Effector memory CD8-positive, alpha-beta T cell (primary cell): Measurements from ENCODE around the gene SMLR1.

ENCODE experiments used
- ATAC-seq: fragments of 150-1000 bp; cut with Tn5 transposase; replicated peaks from 2 replicates; pipeline ENCODE4 v1.10.0; 2021; ENCODE audit warnings: mild to moderate bottlenecking, moderate library complexity
- DNase-seq, 3 experiments: peaks; one replicate each; pipeline ENCODE4 v3.0.0; 2021
- H3K27ac Mint-ChIP-seq, 2 donors: one replicate each; pipeline ENCODE4 v1.8.0; 2022; ENCODE audit warnings: mild to moderate bottlenecking in 2 of 2, mixed read lengths in 2 of 2, moderate library complexity in 2 of 2
- H3K27me3 Mint-ChIP-seq, 2 donors: one replicate each; pipeline ENCODE4 v1.8.0; 2022; ENCODE audit warnings: mixed read lengths in 2 of 2
- H3K36me3 Mint-ChIP-seq: one replicate; pipeline ENCODE4 v1.8.0; 2022; ENCODE audit warnings: mild to moderate bottlenecking, moderate library complexity, mixed read lengths; ENCODE audit not compliant: insufficient read depth
- H3K4me1 Mint-ChIP-seq, 2 donors: one replicate each; pipeline ENCODE4 v1.8.0; 2022; ENCODE audit warnings: low read depth in 2 of 2, mixed read lengths in 2 of 2
- H3K4me3 Mint-ChIP-seq, 2 donors: one replicate each; pipeline ENCODE4 v1.8.0; 2022; ENCODE audit warnings: mild to moderate bottlenecking in 2 of 2, mixed read lengths in 2 of 2, moderate library complexity in 2 of 2
- H3K9me3 Mint-ChIP-seq, 2 donors: one replicate each; pipeline ENCODE4 v1.8.0; 2022; ENCODE audit warnings: mixed read lengths in 2 of 2

Gene SMLR1

DNA sequence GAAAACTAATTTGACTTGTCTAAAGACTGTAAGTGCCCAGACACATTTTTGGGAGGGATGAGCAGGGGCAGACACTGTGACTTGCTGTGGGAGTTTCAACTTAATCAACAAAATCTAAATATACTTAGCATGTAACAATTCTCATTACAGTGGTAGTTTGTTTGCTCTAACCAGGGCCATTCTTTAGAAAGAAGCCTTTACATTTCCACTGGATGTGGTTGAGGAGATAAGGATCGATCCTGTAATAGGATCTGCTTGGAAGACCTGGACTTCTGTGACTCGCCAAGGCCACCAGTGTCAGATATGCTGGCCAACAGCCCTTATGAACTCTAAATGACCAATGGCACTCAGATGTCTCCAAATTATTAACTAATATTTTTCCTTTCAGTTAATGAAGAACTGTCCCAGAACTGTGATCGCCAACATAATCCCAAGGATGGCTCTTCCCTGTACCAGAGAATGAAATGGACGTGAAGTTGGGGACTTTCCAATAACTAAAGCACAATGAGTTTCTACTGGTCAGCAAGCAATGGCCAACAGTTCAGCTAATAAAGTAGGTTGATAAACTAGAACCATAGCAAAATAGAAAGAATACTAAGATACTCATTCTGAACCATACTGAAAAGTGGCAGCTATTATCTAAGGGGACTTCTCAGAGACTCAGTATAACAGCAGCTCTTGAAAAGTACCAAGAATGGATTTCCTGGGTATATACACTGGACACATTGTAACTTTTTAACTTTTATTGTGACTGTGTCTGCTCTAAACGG, 7.5 kb downstream of the SMLR1 start:
- Mint-ChIP-seq H3K36me3 (no peaks in the 10 kb centered on the region), H3K27me3 (peaks cover 0 to 4% of the 10 kb centered on the region in 2 donors), H3K4me1 (no peaks in the 10 kb centered on the region), H3K9me3 (no peaks in the 10 kb centered on the region), H3K4me3 (no peak overlapping the region), H3K27ac (no peak overlapping the region)
- ATAC-seq (no peak), DNase-seq (no peak)

DNA sequence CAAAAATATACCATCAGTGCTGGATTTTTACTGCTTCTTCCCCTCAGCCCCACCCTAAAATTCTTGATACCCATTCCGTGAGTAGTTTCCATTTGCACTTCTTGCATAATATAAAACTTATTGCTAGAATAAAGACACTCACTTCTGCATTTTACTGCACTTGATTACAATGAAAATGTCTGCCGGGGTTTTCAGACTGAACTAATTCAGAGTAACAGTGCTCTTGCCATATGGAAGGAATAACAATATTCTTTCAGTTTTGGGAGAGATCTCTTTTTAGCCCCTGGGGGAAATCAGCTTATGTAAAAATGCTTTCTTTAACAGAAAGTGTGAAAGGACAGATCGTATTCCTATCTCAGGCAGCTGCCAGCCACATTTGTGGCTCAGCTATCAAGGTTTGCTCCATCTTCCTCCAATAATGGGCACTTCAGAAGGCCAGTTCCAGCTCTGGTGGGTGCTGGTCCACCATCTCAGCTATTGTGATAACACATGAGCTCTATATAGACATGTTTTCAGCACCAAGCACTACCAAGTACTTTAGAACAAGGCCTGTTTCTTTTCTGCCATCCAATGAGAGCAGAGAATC, 8.9 kb downstream of the SMLR1 start:
- no peaks in the 10 kb centered on the region for H3K4me1 Mint-ChIP-seq
- H3K27ac Mint-ChIP-seq = no peak overlapping the region
- H3K36me3 Mint-ChIP-seq = no peaks in the 10 kb centered on the region
- H3K27me3 Mint-ChIP-seq = peaks cover 0 to under 1% of the 10 kb centered on the region in 2 donors
- H3K9me3 Mint-ChIP-seq = no peaks in the 10 kb centered on the region
- no peak for DNase-seq
- no peak for ATAC-seq
- H3K4me3 Mint-ChIP-seq = no peak overlapping the region

- Mint-ChIP-seq H3K36me3 (no peaks in the 10 kb centered on the region), H3K27me3 (no peaks in the 10 kb centered on the region), H3K9me3 (no peaks in the 10 kb centered on the region), H3K27ac (no peak overlapping the region), H3K4me3 (no peak overlapping the region), H3K4me1 (no peaks in the 10 kb centered on the region)
- DNase-seq (no peak), ATAC-seq (no peak)
Observed at GRCh38 chr6:130837067-130837466, 9.9 kb downstream of the SMLR1 start.

DNA sequence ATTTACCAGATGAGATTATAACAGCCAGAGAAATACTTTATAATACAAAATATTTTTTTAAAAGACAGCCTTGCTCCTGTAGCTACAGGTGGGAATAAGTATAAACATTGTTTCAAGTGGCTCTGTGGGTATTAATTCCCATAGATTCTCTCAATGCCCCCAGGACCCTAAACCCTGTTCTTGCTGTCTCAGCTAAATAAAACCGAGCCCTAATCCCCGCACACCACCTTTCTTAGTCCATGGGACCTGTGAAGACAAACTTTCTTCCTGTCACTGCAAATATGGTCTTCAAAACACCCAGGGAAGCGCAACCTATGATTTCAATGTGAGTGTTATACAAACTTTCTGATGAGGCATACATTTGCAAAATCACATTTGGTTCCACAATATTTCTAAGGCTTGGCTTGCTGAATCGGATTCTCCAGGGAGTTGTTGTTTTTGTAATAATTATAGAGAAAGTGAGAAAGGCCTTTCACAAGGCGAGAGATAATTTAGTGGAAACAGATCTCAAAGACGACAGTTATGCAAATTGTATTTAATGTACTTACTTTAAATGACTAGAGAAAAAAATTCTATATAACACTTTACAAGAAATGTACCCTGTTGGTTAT, 11.1 kb downstream of the SMLR1 start:
- Mint-ChIP-seq H3K27me3 (no peaks in the 10 kb centered on the region), H3K27ac (no peak overlapping the region), H3K4me3 (no peak overlapping the region), H3K36me3 (no peaks in the 10 kb centered on the region), H3K4me1 (no peaks in the 10 kb centered on the region), H3K9me3 (no peaks in the 10 kb centered on the region)
- DNase-seq (no peak), ATAC-seq (no peak)

DNA sequence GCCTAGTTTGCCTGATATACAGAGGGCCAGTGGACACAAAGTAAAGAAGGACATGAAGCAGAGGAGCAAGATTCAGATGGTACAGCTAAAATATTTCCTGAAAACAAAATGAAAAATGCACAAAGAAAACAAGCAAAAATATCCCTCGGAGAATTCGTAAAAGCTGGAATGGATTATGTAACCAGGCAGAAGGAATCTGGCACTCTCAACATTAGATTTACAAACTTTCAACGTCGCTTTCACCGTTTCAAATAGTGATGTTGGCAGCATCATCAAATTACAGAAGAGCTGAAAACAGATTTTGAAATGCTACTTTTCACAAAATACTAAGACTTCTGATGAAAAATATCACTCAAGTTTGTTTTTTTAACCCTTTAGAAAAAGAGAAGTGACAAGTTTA, 11.7 kb downstream of the SMLR1 start:
- no peak for DNase-seq
- Mint-ChIP-seq H3K27ac (no peak overlapping the region), H3K9me3 (no peaks in the 10 kb centered on the region), H3K27me3 (no peaks in the 10 kb centered on the region), H3K36me3 (no peaks in the 10 kb centered on the region), H3K4me1 (no peaks in the 10 kb centered on the region), H3K4me3 (no peak overlapping the region)
- ATAC-seq = no peak

DNA sequence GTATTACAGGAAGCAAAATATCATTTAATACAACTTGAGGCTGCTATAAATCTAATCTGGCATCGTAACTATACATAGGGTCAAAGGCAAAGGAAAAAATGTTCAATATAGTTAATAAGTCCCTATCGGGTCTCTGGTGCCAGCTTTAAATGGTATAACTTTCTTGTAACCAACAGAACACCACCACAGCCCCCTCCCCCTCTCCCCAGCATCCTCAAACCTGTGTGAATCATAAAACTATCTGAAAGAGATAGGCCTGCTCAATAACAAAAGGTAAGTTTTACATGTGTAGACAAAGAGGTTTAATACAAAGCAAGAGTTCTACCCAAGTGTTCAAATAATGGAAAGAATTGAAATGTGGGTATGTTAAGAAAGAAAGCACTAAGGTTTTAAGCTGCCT, 12.2 kb downstream of the SMLR1 start:
- ATAC-seq (no peak), DNase-seq (no peak)
- H3K27me3 Mint-ChIP-seq = no peaks in the 10 kb centered on the region
- H3K4me3 Mint-ChIP-seq = no peak overlapping the region
- no peak overlapping the region for H3K27ac Mint-ChIP-seq
- no peaks in the 10 kb centered on the region for H3K4me1 Mint-ChIP-seq
- H3K36me3 Mint-ChIP-seq = no peaks in the 10 kb centered on the region
- no peaks in the 10 kb centered on the region for H3K9me3 Mint-ChIP-seq

DNA sequence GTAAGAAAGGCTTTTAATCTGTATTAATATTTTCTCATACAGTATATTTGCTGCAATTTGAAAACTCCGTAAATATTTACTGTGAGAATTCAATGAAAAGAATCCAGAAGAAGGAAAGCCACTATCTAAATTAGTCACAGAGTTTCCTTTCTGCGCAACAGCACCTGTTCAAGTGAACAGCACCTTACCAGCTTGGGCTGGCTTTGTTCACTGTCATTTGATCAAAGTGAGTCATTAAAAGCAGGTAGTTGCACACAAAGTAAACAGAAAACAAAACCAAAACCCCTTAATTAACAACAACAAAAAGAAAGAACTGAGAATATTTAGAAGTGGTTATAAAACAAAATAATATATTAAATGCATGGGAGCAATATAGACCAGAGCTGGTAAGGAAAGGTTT, 12.8 kb downstream of the SMLR1 start:
- no peak for DNase-seq
- H3K27me3 Mint-ChIP-seq = no peaks in the 10 kb centered on the region
- no peak overlapping the region for H3K27ac Mint-ChIP-seq
- H3K9me3 Mint-ChIP-seq = no peaks in the 10 kb centered on the region
- H3K36me3 Mint-ChIP-seq = no peaks in the 10 kb centered on the region
- no peak overlapping the region for H3K4me3 Mint-ChIP-seq
- H3K4me1 Mint-ChIP-seq = no peaks in the 10 kb centered on the region
- no peak for ATAC-seq

GRCh38 chr6:130841128-130841728, 14.0 kb downstream of the SMLR1 start:
- no peaks in the 10 kb centered on the region for H3K9me3 Mint-ChIP-seq
- H3K4me1 Mint-ChIP-seq = no peaks in the 10 kb centered on the region
- ATAC-seq (no peak), DNase-seq (no peak)
- no peaks in the 10 kb centered on the region for H3K27me3 Mint-ChIP-seq
- no peak overlapping the region for H3K27ac Mint-ChIP-seq
- no peaks in the 10 kb centered on the region for H3K36me3 Mint-ChIP-seq
- no peak overlapping the region for H3K4me3 Mint-ChIP-seq

GRCh38 chr6:130843575-130844320, 16.5 kb downstream of the SMLR1 start:
- DNase-seq (peak; percentile 21 to 28 (median 21)), ATAC-seq (peak; percentile 91)
- Mint-ChIP-seq H3K4me3 (no peak overlapping the region), H3K36me3 (no peaks in the 10 kb centered on the region), H3K27me3 (no peaks in the 10 kb centered on the region), H3K27ac (no peak overlapping the region), H3K9me3 (no peaks in the 10 kb centered on the region), H3K4me1 (peaks cover 0 to 2% of the 10 kb centered on the region in 2 donors)

DNA sequence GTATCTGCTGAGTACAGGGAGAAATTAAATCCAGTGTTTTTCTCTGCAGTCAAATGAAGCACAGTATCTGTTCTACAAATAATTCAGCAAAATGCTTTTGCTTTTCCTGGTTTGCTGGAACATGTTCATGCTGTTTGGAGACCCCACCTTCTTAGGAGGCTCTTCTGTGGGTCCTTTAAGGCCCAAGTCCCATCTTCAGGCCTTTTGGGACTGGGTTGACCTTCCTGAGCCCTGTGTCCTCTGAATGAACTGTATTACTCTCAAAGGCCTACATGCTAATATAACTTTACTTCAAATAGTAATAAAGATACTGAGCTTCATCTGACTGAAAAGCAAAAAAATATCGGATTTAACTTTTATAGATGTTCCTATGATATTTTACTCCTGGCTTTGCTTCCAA, 19.3 kb downstream of the SMLR1 start:
- no peaks in the 10 kb centered on the region for H3K9me3 Mint-ChIP-seq
- peaks cover under 1 to 4% of the 10 kb centered on the region in 2 donors for H3K4me1 Mint-ChIP-seq
- no peak overlapping the region for H3K4me3 Mint-ChIP-seq
- no peak for DNase-seq
- H3K27ac Mint-ChIP-seq = no peak overlapping the region
- H3K36me3 Mint-ChIP-seq = no peaks in the 10 kb centered on the region
- H3K27me3 Mint-ChIP-seq = no peaks in the 10 kb centered on the region
- no peak for ATAC-seq

- H3K36me3 Mint-ChIP-seq = no peaks in the 10 kb centered on the region
- peaks cover 3 to 7% of the 10 kb centered on the region in 2 donors for H3K4me1 Mint-ChIP-seq
- ATAC-seq (no peak), DNase-seq (no peak)
- H3K27me3 Mint-ChIP-seq = no peaks in the 10 kb centered on the region
- H3K9me3 Mint-ChIP-seq = no peaks in the 10 kb centered on the region
- no peak overlapping the region for H3K27ac Mint-ChIP-seq
- H3K4me3 Mint-ChIP-seq = no peak overlapping the region
Observed at GRCh38 chr6:130847001-130847910, 20.1 kb downstream of the SMLR1 start.

DNA sequence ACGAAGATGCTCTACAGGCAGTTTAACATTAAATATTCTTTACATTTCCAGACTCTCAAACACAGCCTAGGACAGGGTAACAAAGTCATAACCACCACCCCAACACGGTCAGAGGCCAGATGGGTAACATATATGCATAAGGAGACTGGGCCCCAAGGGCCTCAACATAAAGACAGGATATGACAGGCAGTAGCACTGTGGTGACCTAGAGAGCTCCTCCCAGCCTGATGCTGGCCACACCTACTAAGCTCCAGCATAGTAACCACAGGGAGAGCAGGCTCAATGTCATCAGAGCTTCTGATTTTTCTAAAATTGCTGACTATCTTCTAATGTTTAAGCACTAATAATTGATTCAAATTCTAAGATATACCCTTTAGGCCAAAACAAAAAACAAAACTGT, 21.7 kb downstream of the SMLR1 start:
- Mint-ChIP-seq H3K27me3 (no peaks in the 10 kb centered on the region), H3K4me3 (no peak overlapping the region), H3K9me3 (no peaks in the 10 kb centered on the region), H3K36me3 (no peaks in the 10 kb centered on the region), H3K27ac (peak overlapping the region in 1 of 2 donors; percentile 45), H3K4me1 (peaks cover 3 to 7% of the 10 kb centered on the region in 2 donors)
- ATAC-seq (peak; percentile 93), DNase-seq (peak in 2 of 3 experiments; percentile 7 to 32)
